Hematopoietic multipotent progenitor cell treated with erythropoietin and hydrocortisone succinate and interleukin-3 and kit ligand, for 17 days (in vitro differentiated cells): ENCODE results near the gene UST.

ENCODE experiments used
- DNase-seq: peaks from one replicate; pipeline ENCODE4 v3.0.0-alpha.2; 2015; ENCODE audit warnings: low spot score

The UST gene

GRCh38 chr6:148803979-148804378 is 57.1 kb downstream of the UST start:
- DNase-seq: no peak

DNA sequence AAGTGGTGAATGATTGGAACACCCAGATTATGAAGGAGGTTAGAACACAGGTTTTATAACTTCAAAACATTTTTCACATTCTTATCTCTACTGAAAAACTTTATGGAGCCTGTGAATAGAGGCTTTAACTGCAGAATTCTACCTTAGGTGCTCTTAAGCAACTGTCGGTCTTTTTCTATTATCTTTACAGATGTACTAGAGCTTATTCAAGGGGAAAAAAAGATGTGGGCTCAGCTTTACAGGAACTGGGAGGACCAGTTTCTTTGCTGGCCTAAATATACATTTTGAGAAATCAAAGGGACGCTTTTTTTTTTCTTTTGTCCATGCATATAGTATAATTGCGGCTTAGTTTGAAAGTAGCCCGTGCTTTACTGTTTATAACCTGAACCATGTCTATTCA is 58.9 kb downstream of the UST start:
- no peak for DNase-seq

DNA sequence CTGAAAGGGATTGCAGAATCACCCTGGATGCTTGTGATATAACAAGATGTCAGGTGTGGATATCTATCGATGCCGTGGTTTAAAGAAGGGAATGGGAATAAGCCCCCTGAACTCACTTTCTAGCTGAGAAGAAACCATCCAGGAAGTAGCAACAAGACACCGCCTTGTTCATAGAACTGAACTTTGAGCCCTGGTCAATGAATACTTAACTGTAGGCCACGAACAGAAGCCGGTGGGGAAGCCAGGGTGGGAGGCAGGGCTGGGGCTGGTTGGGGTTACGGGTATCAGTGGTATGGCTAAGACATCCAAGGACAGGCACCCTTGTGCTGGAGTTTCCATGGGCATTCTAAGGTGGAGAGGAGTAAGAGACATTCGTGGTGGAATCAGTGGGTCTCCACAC is 61.0 kb downstream of the UST start:
- DNase-seq: no peak

DNA sequence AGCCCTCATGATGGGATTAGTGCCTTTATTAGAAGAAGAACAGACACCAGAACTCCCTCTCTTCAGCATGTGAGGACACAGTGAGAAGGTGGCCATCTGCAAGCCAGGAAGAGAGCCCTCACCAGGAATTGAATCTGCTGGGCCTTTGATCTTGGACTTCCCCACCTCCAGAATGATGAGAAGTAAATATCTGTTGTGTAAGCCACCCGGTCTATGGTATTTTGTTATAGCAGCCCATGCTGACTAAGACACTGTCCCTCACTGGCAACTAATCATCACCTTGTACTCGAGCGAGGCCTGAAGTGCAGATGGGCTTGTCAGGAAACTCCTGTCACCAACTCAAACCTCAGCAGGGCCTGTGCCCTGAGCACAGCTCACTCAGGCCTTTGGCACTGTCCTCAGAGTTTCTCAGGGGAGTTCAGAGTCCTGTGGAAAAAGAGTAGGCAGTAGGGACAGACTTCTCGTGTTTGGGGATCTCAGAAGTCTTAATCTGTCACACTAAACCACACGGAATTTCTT is 62.0 kb downstream of the UST start:
- no peak for DNase-seq

DNA sequence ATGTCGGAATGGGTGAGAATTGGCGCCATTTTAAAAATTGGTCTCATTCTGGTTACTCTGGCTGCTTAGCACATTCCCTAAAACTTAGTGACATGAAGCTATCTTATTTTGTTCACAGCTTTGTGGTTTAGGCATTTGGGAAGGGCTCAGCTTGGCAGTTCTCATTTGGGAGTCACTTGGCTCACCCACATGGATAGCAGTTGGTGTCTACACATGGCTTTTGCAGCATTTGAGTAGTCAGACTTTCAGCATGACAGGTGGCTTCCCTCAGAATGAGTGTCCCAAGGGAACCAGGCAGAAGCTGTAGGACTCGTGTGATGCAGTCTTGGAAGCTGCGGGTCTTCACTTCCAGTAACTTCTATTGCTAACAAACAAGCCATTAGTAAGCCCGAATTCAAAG is 64.6 kb downstream of the UST start:
- no peak for DNase-seq

DNA sequence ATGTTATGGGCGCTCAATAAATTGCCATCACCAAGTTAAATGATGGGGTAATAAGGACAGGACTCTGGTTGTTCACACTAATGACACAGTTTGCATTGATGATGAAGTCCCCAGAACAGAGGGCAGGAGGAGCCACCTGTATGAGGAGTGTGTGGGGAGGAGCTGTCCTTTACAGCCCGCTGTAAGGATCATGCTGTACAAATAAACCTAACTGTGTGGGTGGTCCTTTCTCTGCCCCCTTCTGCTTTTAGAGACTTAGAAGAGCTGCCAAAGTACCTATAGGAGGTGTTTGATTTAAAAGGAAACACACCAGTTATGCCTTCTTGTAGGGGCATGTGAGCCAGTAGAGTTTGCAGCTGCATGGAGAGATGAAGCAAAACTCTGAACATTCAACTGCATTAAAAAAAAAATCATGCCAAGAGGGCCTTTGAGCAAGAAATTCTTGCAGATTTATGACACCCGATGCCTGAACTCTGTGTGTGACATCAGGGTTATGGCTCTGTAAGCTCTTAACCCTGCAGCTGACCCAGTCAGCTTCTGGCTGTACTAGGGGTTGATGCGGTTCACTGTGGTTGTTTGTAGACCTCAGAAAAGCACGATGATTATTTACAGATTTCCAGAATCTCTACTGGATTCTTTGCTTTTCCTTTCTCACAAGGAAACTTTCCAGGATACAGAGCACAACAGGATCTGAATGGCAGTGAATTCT is 67.4 kb downstream of the UST start:
- DNase-seq: no peak

DNA sequence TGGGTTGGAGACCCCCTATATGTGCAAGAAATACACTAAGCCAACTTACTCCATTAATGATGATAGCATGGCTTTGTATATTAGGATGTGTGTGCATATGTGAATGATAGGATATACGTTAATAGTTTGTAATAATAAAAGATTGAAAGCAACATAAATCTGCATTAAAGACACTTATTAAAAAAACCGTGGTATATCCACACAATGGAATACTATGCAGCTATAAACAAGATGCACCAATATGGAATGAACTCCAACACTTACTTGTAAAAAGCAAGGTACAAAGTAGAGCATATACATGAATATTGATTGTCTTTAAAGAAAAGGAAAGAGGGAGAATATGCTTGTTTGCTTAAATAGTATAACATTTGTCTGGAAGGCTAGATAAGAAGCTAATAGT is 68.0 kb downstream of the UST start:
- no peak for DNase-seq

DNA sequence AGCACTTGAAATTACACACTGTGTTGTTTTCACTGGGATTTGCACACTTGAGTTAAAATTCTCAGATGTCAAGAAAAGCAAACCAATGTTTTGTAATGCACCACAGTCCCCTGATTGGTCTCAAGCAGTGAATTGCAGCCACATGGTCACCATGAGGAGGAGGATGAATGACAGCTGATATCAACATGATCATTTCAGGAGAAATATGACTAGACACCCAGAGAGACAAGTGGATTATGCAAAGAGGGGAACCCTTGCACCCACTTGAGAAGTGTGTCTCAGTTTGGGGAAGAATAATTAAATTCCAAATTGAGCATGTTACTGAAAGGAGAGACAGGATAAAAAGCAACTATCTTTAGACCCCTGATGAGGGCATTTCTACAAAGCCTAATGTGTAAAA is 69.3 kb downstream of the UST start:
- no peak for DNase-seq

DNA sequence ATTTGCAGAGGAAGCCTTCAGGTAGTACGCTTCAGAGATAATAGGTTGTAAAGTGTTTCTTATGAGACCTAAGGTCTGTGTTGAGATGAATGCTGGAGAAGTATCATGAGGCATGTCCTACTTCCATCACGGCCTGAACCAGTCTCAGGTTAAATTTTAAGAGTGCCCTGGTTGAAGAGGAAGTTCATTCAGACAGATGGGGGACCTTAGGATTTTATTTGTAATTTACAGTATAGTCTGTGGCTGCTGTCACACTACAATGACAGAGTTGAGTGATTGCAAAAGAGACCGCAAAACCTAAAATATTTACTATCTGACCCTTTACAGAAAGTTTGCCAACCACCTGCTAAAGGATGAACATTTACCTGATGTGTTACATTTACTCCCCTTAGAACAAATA is 70.9 kb downstream of the UST start:
- DNase-seq: no peak

DNA sequence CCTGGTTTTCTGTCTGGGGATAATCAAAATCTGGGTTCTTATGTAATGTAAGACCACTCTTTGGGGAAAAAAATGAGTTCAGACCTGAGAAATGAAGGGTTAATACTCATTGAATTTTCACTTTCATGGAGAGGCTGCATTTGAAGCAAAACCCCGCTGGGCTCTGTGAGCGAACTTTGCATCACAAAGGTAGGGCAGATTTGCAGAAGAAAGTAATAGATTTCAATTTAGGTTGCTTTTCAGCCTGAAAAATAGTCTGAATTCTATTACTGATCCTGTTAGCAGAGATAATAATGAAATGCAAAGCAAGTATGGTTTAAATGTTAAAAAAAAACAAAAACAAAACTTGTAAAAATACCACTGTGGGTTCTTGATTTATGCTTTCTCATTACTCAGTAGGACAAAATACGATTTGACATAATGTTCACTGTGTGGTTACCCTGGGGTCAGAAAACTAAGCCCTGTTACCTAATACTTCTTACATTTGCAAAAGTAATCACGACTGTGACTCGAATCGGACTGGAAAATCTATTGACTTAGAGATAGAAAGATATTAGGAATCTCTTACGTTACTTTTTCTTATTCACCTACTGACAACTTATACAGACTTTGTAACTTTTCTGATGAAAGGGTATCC is 72.2 kb downstream of the UST start:
- no peak for DNase-seq

- DNase-seq: no peak
Observed at GRCh38 chr6:148819852-148820251, 73.0 kb downstream of the UST start.

- DNase-seq: no peak
Observed at GRCh38 chr6:148822819-148823218, 76.0 kb downstream of the UST start.

- DNase-seq: no peak
Observed at GRCh38 chr6:148824291-148824690, 77.5 kb downstream of the UST start.

DNA sequence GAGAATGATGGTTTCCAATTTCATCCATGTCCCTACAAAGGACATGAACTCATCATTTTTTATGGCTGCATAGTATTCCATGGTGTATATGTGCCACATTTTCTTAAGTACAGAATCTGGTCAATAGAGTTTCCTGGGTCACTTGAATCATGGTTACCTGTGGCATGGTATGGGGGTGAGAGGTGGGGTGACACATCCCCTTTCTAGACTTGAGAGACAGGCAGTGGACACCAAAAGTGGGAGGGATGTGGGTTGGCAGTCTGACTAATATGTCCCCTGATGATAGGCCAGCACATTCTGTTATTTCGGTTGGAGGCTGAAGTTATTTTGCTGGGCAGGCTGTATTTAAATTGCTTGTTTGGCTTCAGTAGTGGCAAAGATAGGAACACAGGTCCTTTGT is 78.1 kb downstream of the UST start:
- no peak for DNase-seq

- no peak for DNase-seq
Observed at GRCh38 chr6:148825492-148825891, 78.7 kb downstream of the UST start.

DNA sequence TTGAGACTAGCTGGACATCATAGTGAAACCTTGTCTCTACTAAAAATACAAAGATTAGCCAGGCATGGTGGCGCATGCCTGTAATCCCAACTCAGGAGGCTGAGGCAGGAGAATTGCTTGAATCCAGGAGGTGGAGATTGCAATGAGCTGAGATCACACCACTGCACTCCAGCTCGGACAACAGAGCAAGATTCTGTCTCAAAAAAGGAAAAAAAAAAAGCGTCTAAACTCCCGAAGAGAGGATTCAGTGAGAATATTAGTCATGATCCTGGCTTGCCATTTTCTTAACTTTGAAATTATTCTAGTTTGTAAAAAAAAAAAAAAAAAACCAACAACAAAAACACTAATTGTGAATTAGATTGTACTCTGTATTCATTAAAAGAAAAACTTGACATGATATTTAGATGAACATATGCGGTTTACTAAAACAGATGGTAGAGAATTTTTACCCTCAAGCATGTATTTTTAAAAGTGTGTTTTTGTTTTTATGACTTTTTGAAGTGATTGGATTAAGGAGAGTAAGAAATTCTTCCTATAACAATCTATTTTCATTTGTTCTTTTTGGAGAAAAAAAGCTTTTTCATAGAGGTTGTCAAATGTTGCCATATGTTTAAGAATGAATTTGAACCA is 80.7 kb downstream of the UST start:
- no peak for DNase-seq

DNA sequence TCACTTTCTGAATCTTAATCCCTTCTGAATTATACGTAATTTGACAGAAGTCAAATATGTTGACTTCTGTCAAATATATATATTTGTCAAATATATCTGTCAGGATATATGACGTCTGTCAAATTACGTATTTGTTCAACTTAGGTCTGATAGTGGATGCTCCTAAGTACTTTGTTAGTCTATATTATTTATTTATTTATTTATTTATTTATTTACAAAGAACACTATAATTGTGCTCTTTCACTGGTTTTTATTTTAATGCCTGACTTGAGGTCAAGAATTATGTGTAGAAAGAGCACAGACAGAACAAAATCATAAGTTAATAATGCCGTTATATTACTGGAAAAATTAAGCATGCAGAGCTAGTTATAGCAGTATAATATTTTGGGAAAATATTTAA is 81.2 kb downstream of the UST start:
- no peak for DNase-seq

DNA sequence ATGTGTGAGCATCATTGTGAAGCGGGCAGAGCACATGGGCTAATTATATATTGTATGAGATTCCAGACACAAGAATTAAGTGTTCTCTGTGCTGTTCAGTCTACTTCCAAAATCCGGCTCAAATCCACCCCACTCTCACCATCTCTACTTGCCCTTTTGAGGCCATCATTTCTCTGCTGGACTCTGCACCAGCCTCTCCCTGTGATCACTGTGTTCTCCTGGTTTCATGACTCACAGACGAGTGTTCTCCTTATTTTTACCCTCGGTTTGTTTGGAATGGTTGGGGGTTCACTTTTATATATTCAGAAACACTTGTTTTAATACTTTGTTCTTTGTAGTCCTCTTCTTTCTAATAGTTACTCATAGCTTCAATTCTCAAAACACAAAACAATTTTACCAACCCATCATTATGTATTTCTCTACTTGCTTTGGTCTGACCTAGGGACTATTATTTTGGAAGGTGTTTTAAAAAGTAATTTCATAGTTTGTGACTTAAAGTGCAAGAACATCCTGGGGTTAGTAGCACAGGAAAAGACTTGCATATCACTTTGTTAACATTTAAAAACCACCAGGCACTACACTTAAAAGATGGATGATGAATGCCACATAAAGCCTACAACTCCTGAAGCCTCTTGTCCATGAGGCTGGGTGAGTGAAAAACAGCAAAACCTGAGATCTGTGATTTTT is 82.7 kb downstream of the UST start:
- DNase-seq: no peak

DNA sequence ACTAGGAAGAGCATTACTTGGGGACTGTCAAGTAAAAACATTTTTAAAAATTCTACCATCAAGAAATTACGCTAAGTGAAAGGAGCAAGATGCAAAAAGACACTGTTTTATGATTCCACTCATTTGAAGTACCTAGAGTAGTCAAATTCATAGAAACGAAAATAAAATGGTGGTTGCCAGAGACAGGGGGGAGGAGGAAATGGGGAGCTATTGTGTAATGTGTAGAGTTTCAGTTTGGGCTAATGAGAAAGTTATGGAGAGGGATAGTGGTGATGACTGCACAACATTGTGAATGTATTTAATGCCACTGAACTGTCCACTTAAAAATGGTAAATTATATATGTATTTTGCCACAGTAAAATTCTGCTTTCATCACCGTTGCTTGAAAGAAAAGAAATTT is 83.8 kb downstream of the UST start:
- DNase-seq: no peak

- DNase-seq: no peak
Observed at GRCh38 chr6:148831064-148831463, 84.2 kb downstream of the UST start.

GRCh38 chr6:148831531-148831930 is 84.7 kb downstream of the UST start:
- DNase-seq: no peak

GRCh38 chr6:148835920-148836441 is 89.2 kb downstream of the UST start:
- no peak for DNase-seq

DNA sequence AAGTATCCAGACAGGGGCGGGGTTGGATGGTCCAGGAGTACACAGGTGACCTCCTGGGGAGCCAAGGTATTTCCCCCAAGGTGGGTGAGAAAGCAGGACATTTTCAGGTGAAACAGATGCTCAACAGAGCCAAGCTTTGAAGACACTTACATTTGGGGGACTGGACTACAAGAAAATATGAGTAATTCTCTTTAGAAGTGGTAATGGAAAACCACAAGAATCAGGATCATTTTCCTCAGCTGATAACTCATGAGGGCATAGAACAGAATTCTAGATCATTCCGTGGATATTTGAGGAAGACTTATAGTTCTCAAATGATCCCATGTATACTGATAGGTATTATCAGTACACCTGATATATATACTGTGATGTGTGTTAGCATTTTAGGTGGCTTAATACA is 89.9 kb downstream of the UST start:
- no peak for DNase-seq
